ENCODE measurements around the gene WDR17.
"Not testable (repeated sequence)": the region's sequence is repeated elsewhere in the genome, so short reads cannot be mapped to it uniquely, and the experiment has no call there.

WDR17 gene

DNA sequence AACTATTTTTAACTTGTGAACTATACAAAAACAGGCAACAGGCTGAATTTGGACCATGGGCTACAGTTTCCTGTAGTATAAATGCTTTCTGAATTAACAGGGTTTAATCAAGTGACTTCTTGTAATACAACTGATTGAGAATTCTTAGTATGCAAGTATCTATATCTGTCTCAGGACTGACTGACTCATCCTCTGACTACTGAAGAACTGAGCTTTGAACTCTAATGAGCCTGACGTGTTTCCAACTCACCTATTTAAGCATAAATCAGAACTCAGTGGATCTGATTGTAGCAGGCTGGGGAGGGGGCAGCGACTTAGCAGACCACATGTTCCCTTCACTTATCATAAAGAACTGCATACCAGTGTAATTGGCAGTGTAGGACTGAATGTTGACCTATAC, 122.0 kb downstream of the WDR17 start:
- no peak for DNase-seq
- intact Hi-C loops (cut with DNase I) = no loop called here

DNA sequence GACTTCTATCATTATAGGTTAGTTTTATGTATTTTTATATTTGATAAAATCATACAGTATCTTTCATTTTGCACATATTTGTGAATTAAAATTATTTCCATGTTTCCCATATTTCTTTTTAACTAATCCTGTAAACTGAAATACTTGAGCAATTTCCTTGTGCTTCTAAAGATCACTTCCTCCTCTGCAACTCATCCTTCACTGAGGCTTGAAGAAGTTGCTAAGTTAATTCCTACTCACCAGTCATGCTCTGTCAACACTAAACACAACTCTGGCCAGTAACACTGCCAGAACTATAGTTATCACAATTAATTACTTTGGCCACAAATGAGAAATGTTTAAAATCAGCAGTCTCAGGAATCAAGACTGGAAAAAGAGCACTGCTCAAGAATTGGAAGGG, 123.0 kb downstream of the WDR17 start:
- intact Hi-C loops (cut with DNase I) = no loop called here
- no peak for DNase-seq

DNA sequence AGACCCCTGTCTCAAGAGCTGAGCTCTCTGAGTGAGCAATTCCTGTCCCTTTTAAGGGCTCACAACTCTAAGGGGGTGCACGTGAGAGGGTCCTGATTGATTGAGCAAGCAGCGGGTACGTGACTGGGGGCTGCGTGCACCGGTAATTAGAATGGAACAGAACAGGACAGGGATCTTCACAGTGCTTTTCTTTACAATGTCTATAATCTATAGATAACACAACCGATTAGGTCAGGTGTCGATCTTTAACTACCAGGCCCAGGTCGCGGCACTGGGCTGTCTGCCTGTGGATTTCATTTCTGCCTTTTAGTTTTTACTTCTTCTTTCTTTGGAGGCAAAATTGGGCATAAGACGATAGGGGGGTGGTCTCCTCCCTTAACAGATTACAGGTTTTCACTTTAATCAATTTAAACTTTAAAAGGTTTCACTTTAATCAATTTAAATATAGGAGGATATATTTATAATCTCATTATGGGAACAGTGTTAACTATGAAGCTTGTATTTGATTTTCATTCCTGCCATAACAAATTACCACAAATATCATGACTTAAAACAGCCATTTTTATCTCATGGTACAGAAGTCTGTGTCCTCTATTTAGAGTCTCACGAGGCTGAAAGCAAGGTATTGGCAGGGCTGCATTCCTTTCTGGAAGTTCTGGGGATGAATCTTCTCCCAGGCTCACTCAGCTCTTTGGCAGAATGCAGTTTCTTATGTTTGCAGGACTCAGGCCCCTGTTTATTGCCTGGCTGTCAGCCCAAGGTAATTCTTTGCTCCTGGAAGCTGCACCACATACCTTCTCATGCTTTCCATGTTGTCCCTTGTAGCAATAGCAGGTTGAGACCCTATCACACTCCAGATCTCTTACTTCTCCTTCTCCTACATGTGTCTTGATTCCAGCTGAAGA, 124.5 kb downstream of the WDR17 start:
- intact Hi-C loops (cut with DNase I) = loop anchor here (10.0 kb wide), 2 partner anchors 85 to 115 kb away; no protein-coding TSS in a partner anchor
- no peak for DNase-seq

DNA sequence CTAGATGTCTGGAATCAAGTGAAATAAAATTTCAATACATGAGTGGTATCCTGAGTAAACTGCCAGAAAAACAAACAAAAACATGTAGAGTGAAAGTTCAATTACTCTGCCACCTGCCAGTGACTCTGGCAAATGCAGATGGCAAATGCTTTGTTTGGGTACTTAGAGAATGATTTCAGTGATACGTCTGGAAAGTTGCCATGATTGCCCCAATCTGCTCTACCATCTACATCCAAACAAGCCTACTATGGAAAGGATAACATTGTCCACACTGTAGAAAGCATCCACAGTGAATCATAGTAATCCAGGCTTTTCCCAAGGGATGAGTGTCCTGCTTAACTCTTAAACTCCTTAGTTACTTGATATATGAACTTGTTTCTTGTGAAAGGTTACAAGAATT, 126.3 kb downstream of the WDR17 start:
- DNase-seq = no peak
- intact Hi-C loops (cut with DNase I) = loop anchor here (10.0 kb wide), 2 partner anchors 83 to 117 kb away; no protein-coding TSS in a partner anchor

DNA sequence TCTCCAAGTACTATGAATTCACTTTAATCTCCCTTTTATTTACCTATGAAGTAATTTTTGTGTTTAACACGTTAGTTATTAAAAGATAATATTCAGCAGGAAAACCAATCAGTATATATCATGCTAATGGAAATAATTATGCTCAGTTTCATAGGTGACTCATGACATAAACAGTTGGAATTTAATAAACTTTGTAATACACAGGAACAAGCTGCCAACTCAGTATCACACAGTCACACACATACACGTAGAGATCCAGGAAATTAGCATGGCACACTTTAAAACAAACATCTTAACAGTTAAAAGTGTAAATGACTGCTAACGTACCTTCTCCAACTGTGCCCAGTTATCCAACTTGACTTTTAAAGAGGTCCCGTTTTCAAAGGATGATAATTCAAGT, 127.5 kb downstream of the WDR17 start:
- DNase-seq = no peak
- intact Hi-C loops (cut with DNase I) = loop anchor here (10.0 kb wide), 2 partner anchors 82 to 118 kb away; no protein-coding TSS in a partner anchor

DNA sequence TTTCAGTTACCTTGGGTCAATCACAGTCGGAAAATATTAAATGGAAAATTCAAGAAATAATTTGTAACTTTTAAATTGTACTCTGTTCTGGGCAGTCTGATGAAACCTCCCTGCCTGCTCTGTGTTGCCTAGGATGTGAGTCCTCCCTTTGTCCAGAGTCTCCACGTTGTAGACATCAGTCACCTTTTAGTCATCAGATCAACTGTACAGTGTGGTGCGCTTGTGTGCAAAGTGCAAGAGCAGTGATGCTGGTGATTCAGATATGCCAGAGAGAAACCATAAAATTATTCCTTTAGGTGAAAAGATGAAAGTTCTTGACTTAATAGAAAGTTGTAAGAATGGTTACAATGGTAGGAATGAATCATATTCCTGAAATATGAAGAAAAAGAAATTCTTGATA, 128.3 kb downstream of the WDR17 start:
- intact Hi-C loops (cut with DNase I) = loop anchor here (2.0 to 10.0 kb wide), 3 partner anchors 81 to 127 kb away; no protein-coding TSS in a partner anchor
- no peak for DNase-seq

DNA sequence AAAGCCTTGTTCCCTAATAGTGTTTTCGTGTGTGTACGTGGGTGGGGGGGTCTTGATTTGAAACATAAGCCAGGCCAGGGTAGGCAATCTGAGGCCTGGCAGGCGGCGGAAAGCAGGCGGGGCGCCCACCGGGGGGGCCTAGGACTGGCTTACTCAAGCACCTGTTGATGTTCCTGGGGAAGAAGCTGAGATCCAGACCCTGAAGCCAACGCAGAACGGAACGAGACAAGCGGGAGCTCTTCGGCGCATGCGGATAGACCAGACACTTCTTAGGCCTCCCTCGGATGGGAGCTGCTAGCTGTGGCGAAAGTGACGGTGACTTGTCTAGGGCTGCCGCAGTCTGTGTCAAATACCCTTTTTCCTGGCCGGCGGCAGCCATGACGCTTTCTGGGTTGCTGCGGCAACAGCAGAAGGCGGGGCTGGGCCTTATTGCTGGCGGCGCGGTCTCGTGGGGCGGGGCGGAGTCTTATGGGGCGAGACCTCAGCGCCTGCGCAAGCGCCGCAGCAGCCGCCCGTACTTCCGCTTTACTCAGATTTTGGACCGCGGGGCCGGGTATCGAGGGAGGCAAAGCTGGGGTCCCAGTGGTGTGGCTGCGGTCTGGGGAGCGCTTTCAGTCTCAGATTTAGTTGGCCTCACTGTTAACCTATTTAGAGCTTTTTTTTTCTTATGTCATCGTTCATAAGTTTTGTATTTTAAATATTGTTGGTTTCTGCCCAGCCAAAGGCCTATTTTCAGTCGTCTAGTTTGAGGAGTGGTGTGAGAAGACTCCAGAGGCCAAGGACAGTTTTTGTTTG, 129.7 kb downstream of the WDR17 start, which contains the start of gene SPATA4:
Gene SPATA4, minus strand, starts transcription at position 402 of the 795 bp plus-strand sequence. Its CDS starts 23 bp downstream, at position 379.
- peak; percentile 91 to 99 (median 93) for DNase-seq
- intact Hi-C loops (cut with DNase I) = loop anchor here (2.0 to 10.0 kb wide), 3 partner anchors 79 to 125 kb away; no protein-coding TSS in a partner anchor

DNA sequence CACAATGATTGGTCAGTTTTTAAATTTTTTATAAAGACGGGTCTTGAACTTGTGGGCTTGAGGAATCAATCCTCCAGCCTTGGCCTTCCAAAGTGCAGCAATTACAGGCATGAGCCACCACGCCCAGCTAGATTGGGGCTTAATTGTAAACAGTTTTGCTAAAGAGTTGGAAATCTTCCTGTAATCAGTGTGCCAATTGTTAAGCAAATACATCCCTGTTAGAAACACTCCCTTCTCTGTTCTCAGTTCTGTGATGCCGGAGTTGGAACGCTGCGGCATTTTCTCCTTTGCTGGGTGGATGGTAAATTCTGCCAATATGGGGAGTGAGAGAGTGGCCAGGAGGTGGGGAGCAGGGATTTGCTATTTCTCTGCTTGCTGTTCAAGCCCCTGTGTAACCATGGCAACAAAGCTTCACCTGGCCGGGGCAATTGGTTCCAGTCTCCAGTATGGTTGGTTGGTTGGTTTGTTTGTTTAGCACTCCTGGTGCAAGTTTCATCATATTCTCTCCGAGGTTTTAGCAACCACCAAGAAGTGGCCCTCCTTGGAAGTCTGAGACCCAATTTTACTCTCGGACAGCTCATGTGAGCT, 132.8 kb downstream of the WDR17 start:
- DNase-seq = no peak
- intact Hi-C loops (cut with DNase I) = loop anchor here (10.0 kb wide), 2 partner anchors 76 to 124 kb away; no protein-coding TSS in a partner anchor

DNA sequence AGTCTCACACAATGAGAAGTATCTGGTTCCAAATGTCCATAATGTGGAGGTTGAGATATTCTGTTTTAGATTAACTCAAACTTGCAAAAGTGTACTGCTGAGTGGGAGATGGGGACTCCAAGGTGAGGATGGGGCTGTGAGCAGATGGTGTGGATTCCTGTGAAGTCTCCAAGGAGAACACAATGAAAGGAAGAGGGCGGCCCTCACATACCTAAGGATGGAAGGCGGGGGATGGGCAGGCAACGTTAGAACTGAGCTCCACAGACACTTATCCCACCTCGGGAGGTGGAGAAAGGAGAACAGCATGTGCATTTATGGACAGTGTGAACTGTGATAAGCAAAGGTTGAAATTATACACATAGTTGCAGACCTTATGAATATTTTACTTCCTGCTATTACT, 139.7 kb downstream of the WDR17 start:
- no peak for DNase-seq
- intact Hi-C loops (cut with DNase I) = no loop called here

DNA sequence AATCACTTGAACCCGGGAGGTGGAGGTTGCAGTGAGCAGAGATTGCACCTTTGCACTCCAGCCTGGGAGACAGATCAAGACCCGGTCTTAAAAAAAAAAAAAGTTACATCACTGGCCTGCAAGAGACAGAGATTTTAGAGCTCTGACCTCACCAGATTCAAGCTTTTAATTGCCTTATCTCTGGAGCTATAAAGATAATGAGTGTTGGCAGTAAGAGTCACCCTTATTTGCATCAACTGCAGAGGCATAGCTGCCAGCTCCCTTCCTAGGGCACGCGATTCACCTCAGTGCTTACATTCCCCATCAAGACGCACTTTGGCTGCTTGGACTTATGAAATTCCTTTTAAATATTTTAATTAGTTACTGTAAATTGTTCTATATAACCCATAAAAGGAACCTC, 142.2 kb downstream of the WDR17 start:
- intact Hi-C loops (cut with DNase I) = no loop called here
- no peak for DNase-seq

DNA sequence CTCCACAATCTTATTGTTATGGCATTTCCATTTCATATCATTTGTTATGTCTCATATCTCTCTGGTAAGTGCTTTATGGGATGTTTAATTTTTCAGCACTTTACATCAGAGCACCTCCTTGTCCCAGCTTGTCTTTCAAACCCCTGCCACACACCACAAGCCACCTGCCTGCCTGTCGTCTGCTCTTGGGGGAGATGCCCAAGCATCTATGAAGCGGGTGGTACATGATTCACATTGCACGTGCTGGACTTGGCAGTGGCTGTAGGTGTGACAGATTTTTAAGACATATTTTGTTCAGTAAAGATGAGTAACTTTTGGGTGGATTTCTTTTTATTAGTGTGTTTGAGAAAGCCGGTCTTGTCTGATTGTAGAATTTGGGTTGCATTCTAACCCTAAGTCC, 143.9 kb downstream of the WDR17 start:
- no peak for DNase-seq
- intact Hi-C loops (cut with DNase I) = no loop called here

DNA sequence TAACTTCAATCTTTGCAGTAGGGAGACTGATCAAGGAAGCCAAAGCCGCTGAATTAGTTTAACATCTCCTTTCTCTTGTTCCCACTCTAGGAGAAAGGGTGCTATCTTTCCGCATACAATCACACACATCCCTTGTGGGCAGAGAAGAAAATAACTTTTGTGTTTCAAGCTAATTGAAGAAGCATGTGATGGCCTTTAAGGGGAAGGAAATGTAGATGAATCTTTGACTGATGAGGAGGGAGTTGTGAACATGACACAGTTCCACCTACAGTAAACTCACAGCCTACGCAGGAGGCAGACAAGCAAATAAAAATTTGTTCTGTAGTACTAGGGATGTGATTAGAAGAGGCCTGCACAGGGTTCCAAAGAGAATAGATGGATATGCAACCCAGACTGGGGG, 144.5 kb downstream of the WDR17 start:
- no peak for DNase-seq
- intact Hi-C loops (cut with DNase I) = no loop called here

DNA sequence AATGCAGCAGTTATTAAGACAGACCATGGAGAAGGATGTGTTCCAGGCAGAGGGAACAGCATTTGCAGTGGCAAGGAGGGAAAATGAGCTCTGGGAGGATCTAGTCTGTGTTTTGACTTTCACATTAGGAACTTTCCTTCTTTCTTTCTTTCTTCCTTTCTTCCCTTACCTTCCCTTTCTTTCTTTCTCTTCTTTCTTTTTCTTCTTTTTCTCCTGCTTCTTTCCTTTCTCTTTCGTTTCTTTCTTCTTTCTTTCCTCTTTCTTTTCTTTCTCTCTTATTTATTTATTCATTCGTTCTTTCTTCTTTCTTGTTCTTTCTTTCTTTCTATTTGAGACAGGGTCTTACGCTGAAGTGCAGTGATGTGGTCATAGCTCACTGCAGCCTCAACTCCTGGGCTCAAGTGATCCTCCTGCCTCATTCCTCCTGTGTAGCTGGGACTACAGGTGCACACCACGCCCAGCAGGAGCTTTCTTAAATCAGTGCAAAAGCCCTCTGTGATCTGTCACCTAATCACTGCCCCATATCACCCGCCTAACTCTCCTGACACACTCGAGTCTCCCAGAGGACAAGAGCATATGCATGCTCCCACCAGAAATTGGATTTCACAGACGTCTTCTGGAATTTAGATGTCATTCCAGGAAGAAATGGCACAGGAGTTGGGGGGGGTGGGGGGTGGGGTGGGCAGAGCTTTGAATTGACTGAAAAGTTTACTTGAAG, 145.1 kb downstream of the WDR17 start:
- no peak for DNase-seq
- intact Hi-C loops (cut with DNase I) = no loop called here

DNA sequence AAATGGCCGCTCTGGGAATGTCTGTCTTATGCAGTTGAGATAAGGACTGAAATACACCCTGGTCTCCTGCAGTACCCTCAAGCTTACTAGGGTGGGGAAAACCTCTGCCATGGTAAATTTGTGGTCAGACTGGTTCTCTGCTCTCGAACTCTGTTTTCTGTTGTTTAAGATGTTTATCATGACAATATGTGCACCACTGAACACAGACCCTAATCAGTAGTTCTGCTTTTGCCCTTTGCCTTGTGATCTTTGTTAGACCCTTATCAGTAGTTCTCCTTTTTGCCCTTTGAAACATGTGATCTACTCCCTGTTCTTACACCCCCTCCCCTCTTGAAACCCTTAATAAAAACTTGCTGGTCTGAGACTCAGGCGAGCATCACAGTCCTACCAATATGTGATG, 146.7 kb downstream of the WDR17 start:
- intact Hi-C loops (cut with DNase I); DNase-seq: not testable (repeated sequence)

DNA sequence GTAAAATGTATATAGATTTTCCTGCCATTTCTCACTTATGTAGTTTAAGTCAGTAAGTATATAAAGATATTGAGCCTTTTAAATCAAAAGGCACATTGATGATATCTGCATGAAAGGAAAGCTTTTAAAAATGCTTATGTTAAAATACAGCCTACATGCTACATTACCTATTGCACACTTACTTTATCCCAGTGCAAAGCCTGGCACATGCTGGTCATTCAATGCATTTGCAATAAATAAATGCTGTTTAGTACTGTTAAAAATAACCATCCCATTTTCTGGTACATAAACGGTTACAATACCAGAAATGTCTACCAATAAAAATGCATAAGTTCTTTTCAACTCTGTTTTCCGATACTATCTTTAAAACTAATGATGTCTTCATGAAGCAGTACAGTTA, 151.9 kb downstream of the WDR17 start:
- DNase-seq = no peak
- intact Hi-C loops (cut with DNase I) = no loop called here

DNA sequence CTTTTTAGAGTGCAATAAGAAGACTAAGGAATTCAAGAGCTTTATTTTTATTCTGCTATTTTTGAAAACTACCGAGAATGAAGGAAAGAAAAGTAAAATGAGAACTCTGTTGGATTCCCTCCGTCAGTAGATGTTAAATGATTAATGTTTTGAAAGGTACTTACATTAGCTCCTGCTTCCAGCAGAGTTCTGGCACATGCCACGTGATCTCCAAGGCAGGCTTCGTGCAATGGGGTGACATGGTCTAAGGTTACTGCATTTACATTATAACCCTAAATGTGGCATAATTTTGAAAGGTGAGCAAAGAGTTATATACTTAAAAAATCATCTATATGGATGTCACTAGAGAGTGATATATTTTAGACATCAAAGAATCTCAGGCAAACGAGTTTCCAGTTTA, 156.5 kb downstream of the WDR17 start:
- DNase-seq = no peak
- intact Hi-C loops (cut with DNase I) = no loop called here

DNA sequence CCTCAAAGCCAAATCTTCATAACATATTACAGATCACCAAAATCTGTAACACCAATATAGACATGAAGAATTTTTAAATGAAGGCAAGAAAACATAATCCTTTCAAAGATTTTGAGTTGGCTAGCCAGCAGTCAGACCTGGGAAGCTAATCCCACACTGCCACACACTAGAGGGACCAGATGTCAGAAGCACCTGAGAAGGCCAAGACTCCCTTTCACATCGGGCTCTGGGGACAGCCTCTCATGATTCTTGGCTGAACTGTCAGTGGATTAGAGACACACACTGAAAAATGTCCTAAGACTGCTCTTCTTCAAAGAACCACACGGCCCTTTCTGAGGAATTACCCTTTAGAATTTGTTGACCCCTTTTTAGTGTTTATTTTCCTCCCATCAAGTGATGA, 157.9 kb downstream of the WDR17 start:
- no peak for DNase-seq
- intact Hi-C loops (cut with DNase I) = no loop called here

DNA sequence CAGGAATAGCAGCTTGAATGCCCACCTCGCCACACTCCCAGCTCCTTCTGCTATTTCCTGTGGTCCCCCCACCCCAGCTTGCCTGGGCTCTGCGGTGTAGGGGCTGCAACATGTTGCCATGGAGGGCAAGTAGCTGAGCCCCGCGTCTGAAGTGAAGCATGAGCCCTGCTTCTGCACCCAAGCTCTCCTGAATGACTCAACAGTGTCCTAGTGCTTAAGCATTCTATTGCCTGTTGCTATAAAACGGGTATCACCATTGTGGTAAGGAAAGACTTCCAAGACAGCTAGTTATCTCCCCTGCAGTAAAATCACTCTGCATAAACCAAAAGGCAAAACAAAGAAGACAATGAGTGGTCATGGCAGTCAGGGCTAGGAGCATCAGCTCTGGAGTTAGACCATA, 161.1 kb downstream of the WDR17 start:
- peak in 1 of 10 donors; percentile 77 for DNase-seq
- intact Hi-C loops (cut with DNase I) = no loop called here

DNA sequence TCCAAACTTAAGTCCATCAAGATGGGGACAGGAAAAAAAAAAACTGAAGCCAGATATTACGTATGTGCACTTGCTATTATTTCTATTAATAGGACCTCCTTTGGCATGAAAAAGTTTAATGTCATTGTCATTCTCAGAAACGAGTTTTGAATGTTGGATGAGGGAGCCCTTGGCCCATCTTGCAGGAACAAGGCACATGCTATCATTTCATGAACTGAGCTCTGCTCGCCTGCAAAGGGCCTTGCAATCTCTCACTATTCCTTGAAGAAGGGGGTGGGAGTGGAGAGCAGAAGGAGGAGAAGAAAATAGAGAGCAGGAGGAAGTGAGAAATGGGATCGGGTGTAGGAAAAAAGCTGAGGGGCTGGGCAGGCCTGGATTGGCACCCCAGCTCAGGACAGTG, 164.0 kb downstream of the WDR17 start:
- DNase-seq = no peak
- intact Hi-C loops (cut with DNase I) = no loop called here
